ENCODE data around the gene MET. TPM values are rescaled to one million over a fixed set of nuclear protein-coding genes. Genes with fewer than 3 reads are reported as not detected.

Gene MET
- total and polyA plus RNA-seq, 7 experiments from 2014 or later, result 0.19 to 1.0 (median 0.73) TPM; not detected in 4

- Histone ChIP-seq H3K4me1 (ENCODE audit: control insufficient read depth in 2 of 2, insufficient read depth in 2 of 2, low read length in 2 of 2) (no peaks in the 10 kb centered on the region), H3K9me3 (ENCODE audit: control insufficient read depth in 2 of 3, low read length in 3 of 3) (no peaks in the 10 kb centered on the region), H3K27ac (ENCODE audit: low read depth, low read length) (no peak overlapping the region), H3K27me3 (ENCODE audit: control insufficient read depth in 2 of 2, insufficient read depth in 2 of 2, low read length in 2 of 2) (no peaks in the 10 kb centered on the region), H3K36me3 (ENCODE audit: control insufficient read depth in 2 of 3, insufficient read depth in 3 of 3, low read length in 3 of 3) (no peaks in the 10 kb centered on the region), H3K4me3 (ENCODE audit: low read length) (no peak overlapping the region)
- intact Hi-C loops (cut with micrococcal nuclease), result no loop called here
- Mint-ChIP-seq H3K27ac (no peak overlapping the region), H3K36me3 (no peaks in the 10 kb centered on the region), H3K4me3 (no peak overlapping the region), H3K4me1 (no peaks in the 10 kb centered on the region), H3K27me3 (peaks cover 9 to 48% (median 17%) of the 10 kb centered on the region in 5 donors), H3K9me3 (peaks cover 0 to 3% (median 0%) of the 10 kb centered on the region in 11 donors)
- POLR2A ChIA-PET, result no interaction called here
- CTCF ChIA-PET, result no interaction called here
- no peak for DNase-seq
- ATAC-seq, result no peak
These were observed 27.7 kb downstream of the MET start for GRCh38 chr7:116699722-116700120.

- Histone ChIP-seq H3K9me3 (ENCODE audit: control insufficient read depth in 2 of 3, low read length in 3 of 3) (no peaks in the 10 kb centered on the region), H3K36me3 (ENCODE audit: control insufficient read depth in 2 of 3, insufficient read depth in 3 of 3, low read length in 3 of 3) (no peaks in the 10 kb centered on the region), H3K4me1 (ENCODE audit: control insufficient read depth in 2 of 2, insufficient read depth in 2 of 2, low read length in 2 of 2) (no peaks in the 10 kb centered on the region), H3K27ac (ENCODE audit: low read depth, low read length) (no peak overlapping the region), H3K4me3 (ENCODE audit: low read length) (no peak overlapping the region), H3K27me3 (ENCODE audit: control insufficient read depth in 2 of 2, insufficient read depth in 2 of 2, low read length in 2 of 2) (no peaks in the 10 kb centered on the region)
- Mint-ChIP-seq H3K36me3 (no peaks in the 10 kb centered on the region), H3K4me3 (no peak overlapping the region), H3K4me1 (no peaks in the 10 kb centered on the region), H3K9me3 (no peaks in the 10 kb centered on the region), H3K27me3 (peaks cover 12 to 42% (median 22%) of the 10 kb centered on the region in 5 donors), H3K27ac (no peak overlapping the region)
- ATAC-seq (no peak), DNase-seq (no peak)
- intact Hi-C loops (cut with micrococcal nuclease), result no loop called here
- POLR2A ChIA-PET, result no interaction called here
- CTCF ChIA-PET, result interaction anchor here (0.6 kb wide), 1 partner anchor 99 kb away, joined by 3 read pairs; no protein-coding TSS in a partner anchor
These were observed 30.2 kb downstream of the MET start for GRCh38 chr7:116702046-116702785.

- Mint-ChIP-seq H3K4me3 (no peak overlapping the region), H3K27me3 (peaks cover 14 to 36% (median 18%) of the 10 kb centered on the region in 5 donors), H3K4me1 (no peaks in the 10 kb centered on the region), H3K27ac (no peak overlapping the region), H3K9me3 (no peaks in the 10 kb centered on the region), H3K36me3 (no peaks in the 10 kb centered on the region)
- H3K4me3 ChIP-seq (ENCODE audit: low read length), result no peak overlapping the region
- H3K36me3 ChIP-seq (ENCODE audit: control insufficient read depth in 2 of 3, insufficient read depth in 3 of 3, low read length in 3 of 3), result no peaks in the 10 kb centered on the region
- H3K9me3 ChIP-seq (ENCODE audit: control insufficient read depth in 2 of 3, low read length in 3 of 3), result no peaks in the 10 kb centered on the region
- no peak overlapping the region for H3K27ac ChIP-seq (ENCODE audit: low read depth, low read length)
- DNase-seq (no peak), ATAC-seq (no peak)
- no peaks in the 10 kb centered on the region for H3K27me3 ChIP-seq (ENCODE audit: control insufficient read depth in 2 of 2, insufficient read depth in 2 of 2, low read length in 2 of 2)
- CTCF ChIA-PET, result no interaction called here
- H3K4me1 ChIP-seq (ENCODE audit: control insufficient read depth in 2 of 2, insufficient read depth in 2 of 2, low read length in 2 of 2), result no peaks in the 10 kb centered on the region
- intact Hi-C loops (cut with micrococcal nuclease), result no loop called here
- POLR2A ChIA-PET, result no interaction called here
These were observed 32.7 kb downstream of the MET start for GRCh38 chr7:116704650-116705228.

GRCh38 chr7:116705419-116705818, 33.4 kb downstream of the MET start:
- Mint-ChIP-seq H3K27me3 (peaks cover 14 to 40% (median 18%) of the 10 kb centered on the region in 5 donors), H3K4me3 (no peak overlapping the region), H3K4me1 (no peaks in the 10 kb centered on the region), H3K9me3 (no peaks in the 10 kb centered on the region), H3K36me3 (no peaks in the 10 kb centered on the region), H3K27ac (no peak overlapping the region)
- Histone ChIP-seq H3K9me3 (ENCODE audit: control insufficient read depth in 2 of 3, low read length in 3 of 3) (no peaks in the 10 kb centered on the region), H3K36me3 (ENCODE audit: control insufficient read depth in 2 of 3, insufficient read depth in 3 of 3, low read length in 3 of 3) (no peaks in the 10 kb centered on the region), H3K27me3 (ENCODE audit: control insufficient read depth in 2 of 2, insufficient read depth in 2 of 2, low read length in 2 of 2) (no peaks in the 10 kb centered on the region), H3K4me3 (ENCODE audit: low read length) (no peak overlapping the region), H3K4me1 (ENCODE audit: control insufficient read depth in 2 of 2, insufficient read depth in 2 of 2, low read length in 2 of 2) (no peaks in the 10 kb centered on the region), H3K27ac (ENCODE audit: low read depth, low read length) (no peak overlapping the region)
- ChIA-PET CTCF (no interaction called here), POLR2A (no interaction called here)
- DNase-seq (no peak), ATAC-seq (no peak)
- intact Hi-C loops (cut with micrococcal nuclease), result no loop called here

- CTCF ChIA-PET, result no interaction called here
- H3K27me3 ChIP-seq (ENCODE audit: control insufficient read depth in 2 of 2, insufficient read depth in 2 of 2, low read length in 2 of 2), result no peaks in the 10 kb centered on the region
- H3K36me3 ChIP-seq (ENCODE audit: control insufficient read depth in 2 of 3, insufficient read depth in 3 of 3, low read length in 3 of 3), result no peaks in the 10 kb centered on the region
- Mint-ChIP-seq H3K4me3 (no peak overlapping the region), H3K27me3 (peaks cover 11 to 40% (median 22%) of the 10 kb centered on the region in 5 donors), H3K4me1 (no peaks in the 10 kb centered on the region), H3K9me3 (no peaks in the 10 kb centered on the region), H3K27ac (no peak overlapping the region), H3K36me3 (no peaks in the 10 kb centered on the region)
- POLR2A ChIA-PET, result no interaction called here
- H3K27ac ChIP-seq (ENCODE audit: low read depth, low read length), result no peak overlapping the region
- H3K4me3 ChIP-seq (ENCODE audit: low read length), result no peak overlapping the region
- ATAC-seq (no peak), DNase-seq (no peak)
- no peaks in the 10 kb centered on the region for H3K4me1 ChIP-seq (ENCODE audit: control insufficient read depth in 2 of 2, insufficient read depth in 2 of 2, low read length in 2 of 2)
- intact Hi-C loops (cut with micrococcal nuclease), result no loop called here
- H3K9me3 ChIP-seq (ENCODE audit: control insufficient read depth in 2 of 3, low read length in 3 of 3), result no peaks in the 10 kb centered on the region
These were observed 34.7 kb downstream of the MET start for GRCh38 chr7:116706668-116707126.

GRCh38 chr7:116707289-116707688, 35.3 kb downstream of the MET start:
- ChIA-PET POLR2A (no interaction called here), CTCF (no interaction called here)
- H3K9me3 Mint-ChIP-seq, result no peaks in the 10 kb centered on the region
- H3K4me3 ChIP-seq (ENCODE audit: low read length), result no peak overlapping the region
- no peaks in the 10 kb centered on the region for H3K4me1 ChIP-seq (ENCODE audit: control insufficient read depth in 2 of 2, insufficient read depth in 2 of 2, low read length in 2 of 2)
- no peak overlapping the region for H3K27ac ChIP-seq (ENCODE audit: low read depth, low read length)
- H3K27me3 Mint-ChIP-seq, result peaks cover 9 to 41% (median 22%) of the 10 kb centered on the region in 5 donors
- H3K4me3 Mint-ChIP-seq, result no peak overlapping the region
- ATAC-seq, result no peak
- H3K27me3 ChIP-seq (ENCODE audit: control insufficient read depth in 2 of 2, insufficient read depth in 2 of 2, low read length in 2 of 2), result no peaks in the 10 kb centered on the region
- no peaks in the 10 kb centered on the region for H3K36me3 Mint-ChIP-seq
- H3K36me3 ChIP-seq (ENCODE audit: control insufficient read depth in 2 of 3, insufficient read depth in 3 of 3, low read length in 3 of 3), result no peaks in the 10 kb centered on the region
- H3K27ac Mint-ChIP-seq, result no peak overlapping the region
- H3K4me1 Mint-ChIP-seq, result no peaks in the 10 kb centered on the region
- DNase-seq, result no peak
- H3K9me3 ChIP-seq (ENCODE audit: control insufficient read depth in 2 of 3, low read length in 3 of 3), result no peaks in the 10 kb centered on the region
- intact Hi-C loops (cut with micrococcal nuclease), result no loop called here

- Histone ChIP-seq H3K4me3 (ENCODE audit: low read length) (no peak overlapping the region), H3K27me3 (ENCODE audit: control insufficient read depth in 2 of 2, insufficient read depth in 2 of 2, low read length in 2 of 2) (no peaks in the 10 kb centered on the region), H3K27ac (ENCODE audit: low read depth, low read length) (no peak overlapping the region), H3K36me3 (ENCODE audit: control insufficient read depth in 2 of 3, insufficient read depth in 3 of 3, low read length in 3 of 3) (no peaks in the 10 kb centered on the region), H3K9me3 (ENCODE audit: control insufficient read depth in 2 of 3, low read length in 3 of 3) (no peaks in the 10 kb centered on the region), H3K4me1 (ENCODE audit: control insufficient read depth in 2 of 2, insufficient read depth in 2 of 2, low read length in 2 of 2) (no peaks in the 10 kb centered on the region)
- DNase-seq (no peak), ATAC-seq (no peak)
- POLR2A ChIA-PET, result no interaction called here
- Mint-ChIP-seq H3K4me1 (no peaks in the 10 kb centered on the region), H3K9me3 (no peaks in the 10 kb centered on the region), H3K27ac (no peak overlapping the region), H3K36me3 (no peaks in the 10 kb centered on the region), H3K27me3 (peaks cover 5 to 46% (median 17%) of the 10 kb centered on the region in 5 donors), H3K4me3 (no peak overlapping the region)
- CTCF ChIA-PET, result no interaction called here
- intact Hi-C loops (cut with micrococcal nuclease), result no loop called here
These were observed 36.3 kb downstream of the MET start for GRCh38 chr7:116708248-116708647.

All from naive thymus-derived CD4-positive, alpha-beta T cell (primary cell).